H9 (cell line): ENCODE results near the gene NUMA1. TPM values are rescaled to one million over a fixed set of nuclear protein-coding genes. Genes with fewer than 3 reads are reported as not detected.

ENCODE experiments used
- DNase-seq: peaks from one replicate; pipeline ENCODE4 v3.0.0-alpha.2; 2017
- H2AFZ ChIP-seq: one replicate; pipeline ENCODE4 v1.6.1; 2013; ENCODE audit warnings: mild to moderate bottlenecking, low read length, control low read depth, moderate library complexity
- H2AK5ac ChIP-seq: 2 replicates; pipeline ENCODE4 v1.6.1; 2013; ENCODE audit warnings: low read length, control low read depth, mixed read lengths; ENCODE audit not compliant: insufficient read length
- H2BK120ac ChIP-seq: one replicate; pipeline ENCODE4 v1.6.1; 2013; ENCODE audit warnings: low read depth, mild to moderate bottlenecking, low read length, control low read depth, inconsistent platforms; ENCODE audit not compliant: poor library complexity, severe bottlenecking
- H2BK12ac ChIP-seq: 2 replicates; pipeline ENCODE4 v1.6.1; 2013; ENCODE audit warnings: low read length, control low read depth, mixed read lengths, low read depth; ENCODE audit not compliant: insufficient read length
- H2BK15ac ChIP-seq: 2 replicates; pipeline ENCODE4 v1.6.1; 2013; ENCODE audit warnings: low read depth, low read length, control low read depth
- H2BK20ac ChIP-seq: one replicate; pipeline ENCODE4 v1.6.1; 2013; ENCODE audit warnings: low read depth, mild to moderate bottlenecking, low read length, control low read depth, inconsistent platforms; ENCODE audit not compliant: poor library complexity, severe bottlenecking
- H2BK5ac ChIP-seq: 2 replicates; pipeline ENCODE4 v1.6.1; 2013; ENCODE audit warnings: low read length, control low read depth, mixed read lengths; ENCODE audit not compliant: insufficient read length
- H3K14ac ChIP-seq: 2 replicates; pipeline ENCODE4 v1.6.1; 2013; ENCODE audit warnings: low read length, control low read depth; ENCODE audit not compliant: insufficient read depth
- H3K18ac ChIP-seq: 2 replicates; pipeline ENCODE4 v1.6.1; 2013; ENCODE audit warnings: low read depth, mild to moderate bottlenecking, mixed read lengths, low read length, control low read depth; ENCODE audit not compliant: insufficient read length
- H3K23ac ChIP-seq: 2 replicates; pipeline ENCODE4 v1.6.1; 2013; ENCODE audit warnings: low read length, control low read depth, mixed read lengths, low read depth; ENCODE audit not compliant: insufficient read length
- H3K23me2 ChIP-seq: 2 replicates; pipeline ENCODE4 v1.6.1; 2013; ENCODE audit warnings: low read depth, mild to moderate bottlenecking, mixed read lengths, low read length, control low read depth; ENCODE audit not compliant: insufficient read length, poor library complexity, severe bottlenecking
- H3K27ac ChIP-seq: 2 replicates; pipeline ENCODE4 v1.5.1; 2013; ENCODE audit warnings: low read length, control low read depth, mixed read lengths, low read depth; ENCODE audit not compliant: insufficient read length
- H3K27me3 ChIP-seq: 2 replicates; pipeline ENCODE4 v1.6.1; 2013; ENCODE audit warnings: low read length, control low read depth, inconsistent platforms; ENCODE audit not compliant: insufficient read depth
- H3K4ac ChIP-seq: 2 replicates; pipeline ENCODE4 v1.6.1; 2013; ENCODE audit warnings: low read depth, mild to moderate bottlenecking, control low read depth, inconsistent platforms, low read length, moderate library complexity
- H3K4me1 ChIP-seq: 2 replicates; pipeline ENCODE4 v1.6.1; 2013; ENCODE audit warnings: low read length, control low read depth, inconsistent platforms; ENCODE audit not compliant: insufficient read depth
- H3K4me2 ChIP-seq: 2 replicates; pipeline ENCODE4 v1.6.1; 2013; ENCODE audit warnings: low read length, control low read depth, mixed read lengths; ENCODE audit not compliant: insufficient read length, insufficient read depth
- H3K56ac ChIP-seq: 2 replicates; pipeline ENCODE4 v1.6.1; 2013; ENCODE audit warnings: low read depth, mild to moderate bottlenecking, mixed read lengths, low read length, control low read depth; ENCODE audit not compliant: insufficient read length
- H3K79me1 ChIP-seq: 2 replicates; pipeline ENCODE4 v1.6.1; 2013; ENCODE audit warnings: low read depth, mild to moderate bottlenecking, moderate library complexity, low read length, control low read depth, inconsistent platforms; ENCODE audit not compliant: insufficient read depth, poor library complexity, severe bottlenecking
- H3K79me2 ChIP-seq: 2 replicates; pipeline ENCODE4 v1.6.1; 2013; ENCODE audit warnings: low read length, control low read depth, inconsistent platforms; ENCODE audit not compliant: insufficient read depth
- H3K9ac ChIP-seq: 2 replicates; pipeline ENCODE4 v1.6.1; 2013; ENCODE audit warnings: low read length, control low read depth, mixed read lengths; ENCODE audit not compliant: insufficient read length; ENCODE audit errors: extremely low read depth
- H3K9me3 ChIP-seq: one replicate; pipeline ENCODE4 v1.6.1; 2013; ENCODE audit warnings: low read depth, low read length, inconsistent platforms; ENCODE audit not compliant: control insufficient read depth
- H3T11ph ChIP-seq: one replicate; pipeline ENCODE4 v1.6.1; 2013; ENCODE audit warnings: mild to moderate bottlenecking, low read length, control low read depth, inconsistent platforms
- H4K20me1 ChIP-seq: one replicate; pipeline ENCODE4 v1.6.1; 2013; ENCODE audit not compliant: control insufficient read depth, insufficient read length, insufficient read depth
- H4K5ac ChIP-seq: 2 replicates; pipeline ENCODE4 v1.6.1; 2013; ENCODE audit warnings: low read depth, mild to moderate bottlenecking, mixed read lengths, low read length, control low read depth; ENCODE audit not compliant: insufficient read length
- H4K8ac ChIP-seq: replicated peaks from 2 replicates; pipeline ENCODE4 v1.6.1; 2013; ENCODE audit warnings: low read length, control low read depth, mixed read lengths, low read depth; ENCODE audit not compliant: insufficient read length
- H4K91ac ChIP-seq: 2 replicates; pipeline ENCODE4 v1.6.1; 2013; ENCODE audit warnings: low read depth, mild to moderate bottlenecking, moderate library complexity, mixed read lengths, low read length, control low read depth; ENCODE audit not compliant: insufficient read length
- H3K27ac Mint-ChIP-seq, 3 experiments: 2 replicates in 2 of 3; 3 replicates in 1 of 3; pipeline ENCODE4 v1.8.0; 2020 to 2021; ENCODE audit warnings: mixed read lengths in 3 of 3, mild to moderate bottlenecking in 1 of 3, moderate library complexity in 1 of 3
- H3K27me3 Mint-ChIP-seq: 2 replicates; pipeline ENCODE4 v1.8.0; 2021; ENCODE audit warnings: low read depth, mild to moderate bottlenecking, moderate library complexity, mixed read lengths
- H3K36me3 Mint-ChIP-seq, 3 experiments: 2 replicates in 2 of 3; 3 replicates in 1 of 3; pipeline ENCODE4 v1.8.0; 2020 to 2021; ENCODE audit warnings: low read depth in 3 of 3, mixed read lengths in 3 of 3; ENCODE audit not compliant: insufficient read depth in 1 of 3
- H3K4me1 Mint-ChIP-seq, 2 experiments: 2 replicates each; pipeline ENCODE4 v1.8.0; 2020; ENCODE audit warnings: mixed read lengths in 2 of 2
- H3K4me3 Mint-ChIP-seq, 2 experiments: 2 replicates in 1 of 2; 3 replicates in 1 of 2; pipeline ENCODE4 v1.8.0; 2020 to 2021; ENCODE audit warnings: mild to moderate bottlenecking in 2 of 2, mixed read lengths in 2 of 2, moderate library complexity in 1 of 2
- H3K9me3 Mint-ChIP-seq, 2 experiments: 2 replicates in 1 of 2; 3 replicates in 1 of 2; pipeline ENCODE4 v1.8.0; 2020; ENCODE audit warnings: mild to moderate bottlenecking in 2 of 2, mixed read lengths in 2 of 2, moderate library complexity in 1 of 2
- WGBS: extraction: QIAGEN DNeasy Blood & Tissue Kit; methylation state at CpG from one replicate; pipeline ENCODE4 v1.1.7; 2013; ENCODE audit warnings: missing lambda C conversion rate, low lambda C conversion rate, mixed read lengths; ENCODE audit not compliant: insufficient read length; ENCODE audit errors: extremely low coverage; 5-methylcytosine and 5-hydroxymethylcytosine counted together
- total RNA-seq: library from RNA; stranded (reverse); gene quantifications from 2 replicates; pipeline ENCODE4 v1.2.1, GENCODE V29; 2021
- TF ChIP-seq, protein P1 (sequence below): fragments of 200-600 bp; sonication (generic); conservative IDR thresholded peaks from 3 replicates; pipeline ENCODE4 v1.8.0; 2021; ENCODE audit warnings: antibody characterized with exemption, mild to moderate bottlenecking

NUMA1 gene
- total RNA-seq, 1 experiment from 2014 or later: 136 TPM

DNA sequence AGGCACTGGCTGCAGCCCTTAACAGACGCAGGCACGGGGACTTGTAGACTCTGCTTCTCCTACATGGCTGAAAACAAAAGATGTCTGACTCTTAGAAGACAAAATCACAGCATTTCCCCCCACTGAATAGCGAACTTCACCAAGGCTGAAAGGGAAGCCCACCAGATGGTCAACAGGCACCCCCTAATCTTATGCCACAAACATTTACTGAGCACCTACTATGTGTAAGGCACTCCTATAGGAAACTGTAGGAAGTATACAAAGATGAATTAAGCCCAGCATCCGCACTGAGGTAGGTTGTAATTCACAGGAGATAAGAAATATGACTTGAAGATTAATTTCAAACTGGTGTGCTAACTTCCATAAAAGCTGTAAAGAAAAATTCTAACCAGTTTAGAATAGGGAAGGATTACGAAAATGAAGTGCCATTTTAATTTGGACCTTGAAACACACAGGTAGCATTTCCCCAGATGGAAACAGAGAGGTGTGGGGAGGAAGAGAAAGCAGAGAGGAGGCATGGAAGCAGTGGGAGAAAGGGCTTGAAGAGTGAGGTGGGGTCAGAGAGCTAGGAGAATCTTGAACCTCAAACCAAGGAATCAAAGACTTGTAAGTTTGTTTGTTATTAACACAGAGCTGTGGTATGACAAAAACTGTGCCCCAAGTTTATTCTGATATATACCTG is 38.1 kb downstream of the NUMA1 start:
- H3K4ac ChIP-seq: no peak overlapping the region
- no peak overlapping the region for H2BK12ac ChIP-seq
- peak overlapping the region; percentile 45 for H3K4me2 ChIP-seq
- no peak overlapping the region for H3K56ac ChIP-seq
- H3K79me2 ChIP-seq: peaks cover 12% of the 10 kb centered on the region; the same call in 1 of the 2 replicates
- Mint-ChIP-seq H3K4me1 (peaks cover 9 to 21% of the 10 kb centered on the region in 2 experiments), H3K36me3 (peaks cover 2 to 11% (median 10%) of the 10 kb centered on the region in 3 experiments; a peak in 5 of 7 replicates), H3K27ac (no peak overlapping the region; a peak in 2 of 7 replicates), H3K4me3 (no peak overlapping the region), H3K27me3 (no peaks in the 10 kb centered on the region), H3K9me3 (no peaks in the 10 kb centered on the region)
- no peaks in the 10 kb centered on the region for H3K9me3 ChIP-seq
- no peaks in the 10 kb centered on the region for H4K20me1 ChIP-seq
- DNase-seq: no peak
- no peaks in the 10 kb centered on the region for H3K27me3 ChIP-seq
- peak overlapping the region; percentile 54 for H3K27ac ChIP-seq
- no peak overlapping the region for H2BK15ac ChIP-seq
- peak overlapping the region; percentile 59 for H3K18ac ChIP-seq
- no peak overlapping the region for H2BK5ac ChIP-seq
- no peak overlapping the region for H4K91ac ChIP-seq
- H3K9ac ChIP-seq: no peak overlapping the region
- H2AK5ac ChIP-seq: no peak overlapping the region
- H2BK120ac ChIP-seq: no peak overlapping the region
- no peak overlapping the region for H2AFZ ChIP-seq
- H4K5ac ChIP-seq: no peak overlapping the region
- no CpG with 5 or more reads among the region's 5 CpGs for WGBS
- no peak overlapping the region for H4K8ac ChIP-seq
- no peak overlapping the region for H2BK20ac ChIP-seq
- peaks cover 8% of the 10 kb centered on the region for H3K23me2 ChIP-seq
- H3T11ph ChIP-seq: peak overlapping the region; percentile 40
- no peak overlapping the region for H3K23ac ChIP-seq
- H3K14ac ChIP-seq: peak overlapping the region; percentile 41; the same call in 1 of the 2 replicates
- peaks cover 10% of the 10 kb centered on the region for H3K79me1 ChIP-seq
- TF ChIP-seq, protein P1, sequence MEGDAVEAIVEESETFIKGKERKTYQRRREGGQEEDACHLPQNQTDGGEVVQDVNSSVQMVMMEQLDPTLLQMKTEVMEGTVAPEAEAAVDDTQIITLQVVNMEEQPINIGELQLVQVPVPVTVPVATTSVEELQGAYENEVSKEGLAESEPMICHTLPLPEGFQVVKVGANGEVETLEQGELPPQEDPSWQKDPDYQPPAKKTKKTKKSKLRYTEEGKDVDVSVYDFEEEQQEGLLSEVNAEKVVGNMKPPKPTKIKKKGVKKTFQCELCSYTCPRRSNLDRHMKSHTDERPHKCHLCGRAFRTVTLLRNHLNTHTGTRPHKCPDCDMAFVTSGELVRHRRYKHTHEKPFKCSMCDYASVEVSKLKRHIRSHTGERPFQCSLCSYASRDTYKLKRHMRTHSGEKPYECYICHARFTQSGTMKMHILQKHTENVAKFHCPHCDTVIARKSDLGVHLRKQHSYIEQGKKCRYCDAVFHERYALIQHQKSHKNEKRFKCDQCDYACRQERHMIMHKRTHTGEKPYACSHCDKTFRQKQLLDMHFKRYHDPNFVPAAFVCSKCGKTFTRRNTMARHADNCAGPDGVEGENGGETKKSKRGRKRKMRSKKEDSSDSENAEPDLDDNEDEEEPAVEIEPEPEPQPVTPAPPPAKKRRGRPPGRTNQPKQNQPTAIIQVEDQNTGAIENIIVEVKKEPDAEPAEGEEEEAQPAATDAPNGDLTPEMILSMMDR: no peak
- H3K4me1 ChIP-seq: peaks cover 9% of the 10 kb centered on the region; the same call in 1 of the 2 replicates
